ENCODE results near the gene GREB1L. TPM values are rescaled to one million over a fixed set of nuclear protein-coding genes. Genes with fewer than 3 reads are reported as not detected.

GREB1L gene
- total and polyA plus RNA-seq, 10 of the 15 experiments (the other 5 are each of a cell fraction or from before 2014, with no cell fraction given) = under 0.01 to 0.11 (median 0.03) TPM; not detected in 1

- RAD21 ChIA-PET (ENCODE audit: unreplicated experiment) = no interaction called here
- no peaks in the 10 kb centered on the region for H4K20me1 ChIP-seq (ENCODE audit: control insufficient read depth, insufficient read depth)
- FAIRE-seq = no peak
- H2AFZ ChIP-seq (ENCODE audit: control insufficient read depth, low read depth, low read length) = no peak overlapping the region
- H3K9ac ChIP-seq (ENCODE audit: control insufficient read depth, insufficient read depth, low read length) = no peak overlapping the region
- TF ChIP-seq PKNOX1 (IDR thresholded peaks at IDR 0.05) (no peak), IKZF2 (IDR thresholded peaks at IDR 0.05) (no peak), HCFC1 (IDR thresholded peaks at IDR 0.05; ENCODE audit: low read length) (no peak), RAD51 (IDR thresholded peaks at IDR 0.05) (no peak), HDGF (IDR thresholded peaks at IDR 0.05) (no peak), ESRRA (IDR thresholded peaks at IDR 0.05; ENCODE audit: low read length) (no peak), CBFB (IDR thresholded peaks at IDR 0.05; ENCODE audit: low read depth) (no peak), BRCA1 (IDR thresholded peaks at IDR 0.05; ENCODE audit: low read depth, low read length) (no peak), IRF5 (IDR thresholded peaks at IDR 0.05; ENCODE audit: borderline replicate concordance) (no peak), KDM1A (IDR thresholded peaks at IDR 0.05; ENCODE audit: borderline replicate concordance) (no peak), NFXL1 (IDR thresholded peaks at IDR 0.05; ENCODE audit: borderline replicate concordance) (no peak), DPF2 (IDR thresholded peaks at IDR 0.05) (no peak), SREBF2 (IDR thresholded peaks at IDR 0.05; ENCODE audit: low read length) (no peak), E4F1 (IDR thresholded peaks at IDR 0.05; ENCODE audit: borderline replicate concordance, partially characterized antibody) (no peak), ZNF687 (IDR thresholded peaks at IDR 0.05) (no peak), SPI1 (IDR thresholded peaks at IDR 0.05; ENCODE audit: borderline replicate concordance, insufficient read depth, low read depth, low read length) (no peak), KLF5 (IDR thresholded peaks at IDR 0.05; ENCODE audit: partially characterized antibody) (no peak)
- in situ Hi-C loops (cut with MboI) = no loop called here
- no peak overlapping the region for H3K4me2 ChIP-seq (ENCODE audit: control insufficient read depth, insufficient read depth)
- WGBS (ENCODE audit: insufficient coverage, insufficient replicate concordance, low lambda C conversion rate, missing lambda C conversion rate) = 41% methylated on average over 3 of the region's 3 CpGs
- POLR2A ChIA-PET = no interaction called here
- CTCF ChIA-PET = no interaction called here
- H3K27ac ChIP-seq (ENCODE audit: control insufficient read depth, insufficient read depth) = no peak overlapping the region
- no peaks in the 10 kb centered on the region; a peak in 1 of 4 replicates for H3K27me3 ChIP-seq (replicated peaks in 1 of 2; ENCODE audit: control insufficient read depth in 2 of 2, insufficient read depth in 2 of 2, low read length in 1 of 2)
- no TSS peak for BruUV-seq (replicated peaks)
- intact Hi-C loops (cut with micrococcal nuclease; ENCODE audit: unreplicated experiment) = no loop called here
- no peaks in the 10 kb centered on the region for H3K36me3 ChIP-seq (ENCODE audit: control insufficient read depth in 2 of 2, insufficient read depth in 2 of 2, low read length in 1 of 2)
- no peak for ATAC-seq
- H3K79me2 ChIP-seq (ENCODE audit: control insufficient read depth, insufficient read depth, low read length) = no peaks in the 10 kb centered on the region
- no peaks in the 10 kb centered on the region for H3K4me1 ChIP-seq (ENCODE audit: control insufficient read depth, insufficient read depth, low read length)
- SMC1A ChIA-PET (ENCODE audit: uncharacterized antibody, unreplicated experiment) = no interaction called here
- no peaks in the 10 kb centered on the region for H3K9me3 ChIP-seq (replicated peaks; ENCODE audit: control insufficient read depth, insufficient read depth, low read length)
- no peak overlapping the region for H3K4me3 ChIP-seq
- DNase-seq (ENCODE audit: low read depth, low spot score) = no peak
These were observed 79.7 kb downstream of the GREB1L start for GRCh38 chr18:21321711-21322110.

All from GM12878 (cell line).